Measurements from ENCODE around the gene EEF2.
"Not testable (repeated sequence)": the region's sequence is repeated elsewhere in the genome, so short reads cannot be mapped to it uniquely, and the experiment has no call there.

Gene EEF2

DNA sequence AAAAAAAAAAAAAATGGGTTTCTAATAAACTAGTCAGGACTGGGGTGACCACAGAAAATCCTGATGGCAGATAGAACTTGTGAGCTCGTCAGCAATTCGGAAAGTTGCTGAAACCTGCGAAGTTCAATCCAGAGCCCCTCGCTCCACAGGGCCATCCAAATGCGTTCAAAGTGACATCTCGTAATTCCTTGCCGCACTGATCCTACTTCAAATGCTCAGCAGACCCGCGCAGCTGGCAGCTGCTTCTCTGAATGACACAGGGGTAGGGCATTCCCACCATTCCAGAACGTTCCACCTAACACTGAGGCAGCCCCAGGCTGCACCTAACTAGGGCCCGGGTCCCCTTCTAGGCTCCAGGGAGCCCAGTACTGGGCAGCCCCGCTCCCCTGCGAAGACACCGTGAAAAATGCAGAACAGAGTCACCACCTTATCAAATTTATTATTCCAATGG lies 9.6 kb downstream of the EEF2 start:
- no peak for DNase-seq

DNA sequence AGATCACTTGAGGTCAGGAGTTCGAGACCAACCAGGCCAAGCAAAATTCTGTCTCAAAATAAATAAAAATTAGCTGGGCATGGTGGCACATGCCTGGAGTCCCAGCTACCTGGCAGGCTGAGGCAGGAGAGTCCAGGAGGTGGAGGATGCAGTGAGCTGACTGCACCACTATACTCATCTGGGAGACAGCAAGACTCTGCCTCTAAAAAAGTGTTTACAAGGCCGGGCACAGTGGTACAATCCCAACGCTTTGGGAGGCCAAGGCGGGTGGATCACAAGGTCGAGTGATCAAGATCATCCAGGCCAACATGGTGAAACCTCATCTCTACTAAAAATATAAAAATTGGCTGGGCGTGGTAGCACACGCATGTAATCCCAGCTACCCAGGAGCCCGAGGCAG lies 10.1 kb downstream of the EEF2 start:
- DNase-seq: no peak
- intact Hi-C loops (cut with DNase I): no loop called here

More for the DNA sequence above, 9.6 kb downstream of the EEF2 start:
- intact Hi-C loops (cut with DNase I): no loop called here

GRCh38 chr19:3970808-3971598 lies 14.3 kb downstream of the EEF2 start, which contains the start of gene DAPK3:
Gene DAPK3 (minus strand): TSS chr19:3971099. CDS start chr19:3969735, 1,364 bp downstream.
- intact Hi-C loops (cut with DNase I): loop anchor here (2.0 kb wide), 1 partner anchor 14 kb away; the partner anchor contains the start of gene EEF2
- DNase-seq: peak; percentile 97 to 100 (median 98)

GRCh38 chr19:3970313-3970807 lies 14.9 kb downstream of the EEF2 start:
- DNase-seq: no peak
- intact Hi-C loops (cut with DNase I): loop anchor here (2.0 kb wide), 1 partner anchor 14 kb away; the partner anchor contains the start of gene EEF2

DNA sequence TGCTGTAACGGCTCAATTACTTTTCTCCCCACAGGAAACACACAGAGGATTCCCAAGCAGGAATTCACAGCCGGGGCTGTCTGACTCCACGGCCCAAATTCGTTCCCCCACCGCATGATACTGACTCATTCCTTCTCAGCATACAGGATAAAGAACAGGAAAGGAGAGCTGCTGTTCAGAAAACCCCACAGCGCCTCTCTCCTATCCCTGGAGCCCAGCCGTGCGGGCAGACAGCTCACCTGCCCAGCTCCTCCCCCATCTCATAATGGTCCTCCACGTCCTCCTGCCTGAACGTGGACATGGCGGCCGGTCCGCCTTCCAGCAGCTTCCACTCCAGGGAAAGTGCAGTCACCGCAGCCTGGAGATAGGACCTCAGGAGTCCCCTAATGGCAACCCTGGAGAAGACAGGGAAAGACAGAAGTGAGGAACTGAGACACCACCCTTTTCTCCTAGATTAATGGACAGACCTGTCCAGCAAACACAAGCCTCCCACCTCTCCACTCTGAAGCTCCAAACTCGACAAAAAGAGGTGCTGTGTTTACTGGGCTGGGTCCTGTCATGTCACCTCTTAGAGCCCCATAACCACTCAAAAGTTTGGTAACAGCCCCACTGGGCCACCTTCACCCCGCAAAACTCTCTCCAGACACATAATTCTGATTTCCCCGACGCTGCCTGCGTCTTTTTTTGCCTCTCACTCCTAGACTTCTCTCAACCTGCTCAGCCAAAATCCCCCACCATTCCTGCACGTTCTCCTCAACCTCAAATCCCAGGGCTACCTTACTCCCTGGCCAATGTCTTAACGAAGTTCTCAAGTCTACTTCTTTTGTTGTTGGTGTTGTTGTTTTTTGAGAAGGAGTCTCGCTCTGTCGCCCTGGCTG lies 15.6 kb downstream of the EEF2 start:
- intact Hi-C loops (cut with DNase I): loop anchor here (2.0 kb wide), 1 partner anchor 15 kb away; the partner anchor contains the start of gene EEF2
- peak in 2 of 10 donors; percentile 34 to 82 for DNase-seq

- peak in 2 of 10 donors; percentile 44 to 85 for DNase-seq
- intact Hi-C loops (cut with DNase I): no loop called here
These were observed 16.5 kb downstream of the EEF2 start for GRCh38 chr19:3968556-3969434.

DNA sequence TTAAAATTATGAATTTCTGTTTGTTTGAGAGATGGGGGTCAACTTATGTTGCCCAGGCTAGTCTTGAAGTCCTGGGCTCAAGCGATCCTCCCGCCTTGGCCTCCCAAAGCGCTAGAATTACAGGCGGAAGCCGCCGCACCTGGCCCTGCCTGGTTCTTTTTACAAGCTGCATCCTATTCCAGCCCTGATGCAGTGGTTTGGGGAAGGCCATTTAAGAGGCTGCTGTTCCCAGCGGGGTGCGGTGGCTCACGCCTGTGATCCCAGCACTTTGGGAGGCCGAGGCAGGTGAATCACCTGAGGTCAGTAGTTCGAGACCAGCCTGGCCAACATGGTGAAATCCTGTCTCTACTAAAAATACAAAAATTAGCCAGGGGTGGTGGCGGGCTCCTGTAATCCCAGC lies 17.3 kb downstream of the EEF2 start:
- DNase-seq; intact Hi-C loops (cut with DNase I): not testable (repeated sequence)

DNA sequence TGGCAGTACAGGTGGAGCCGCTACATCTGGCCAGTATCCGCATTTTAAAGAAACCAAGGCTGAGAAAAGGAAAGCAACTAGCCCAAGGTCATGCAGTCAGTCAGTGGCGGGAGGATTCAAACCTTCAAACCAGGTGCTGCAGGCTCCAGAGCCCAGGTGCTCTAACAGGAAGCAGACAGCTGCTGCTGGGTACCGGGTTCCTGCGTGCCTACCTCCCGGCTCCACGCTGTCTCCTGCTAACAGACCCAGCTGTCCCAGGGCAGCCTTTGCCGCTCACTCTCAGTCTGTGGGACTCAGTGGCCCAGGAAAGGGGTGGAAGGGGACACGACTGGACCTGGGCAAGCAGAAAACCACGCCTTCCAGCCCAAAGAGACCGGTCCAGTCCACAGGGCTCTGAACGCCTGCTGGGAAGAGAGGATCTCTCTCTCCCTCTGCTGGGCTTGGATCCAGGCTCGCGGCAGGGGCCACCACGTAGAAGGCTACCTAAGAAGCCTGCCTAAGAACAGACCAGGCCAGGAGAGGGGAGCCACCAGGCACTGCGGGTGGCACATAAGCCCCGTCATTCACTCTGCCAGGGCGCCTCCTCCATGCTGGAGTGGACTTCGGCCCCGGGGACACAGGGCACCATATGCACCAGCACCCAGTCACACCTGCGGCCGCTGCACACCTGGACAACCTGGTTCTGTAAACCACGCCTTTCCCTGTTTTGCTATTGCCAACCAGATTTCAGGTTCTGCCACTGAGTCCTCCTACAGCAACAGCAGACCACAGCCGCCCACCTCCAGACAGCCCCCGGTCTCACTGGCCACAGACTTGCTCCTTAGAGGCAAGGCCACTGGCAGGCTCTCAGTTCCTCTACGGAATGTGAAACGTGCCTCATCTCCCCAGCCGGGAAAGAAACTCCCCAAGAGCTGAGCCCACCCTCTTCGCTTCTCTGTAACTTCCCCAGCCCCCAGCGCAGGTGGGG lies 18.9 kb downstream of the EEF2 start:
- intact Hi-C loops (cut with DNase I): no loop called here
- DNase-seq: no peak

DNA sequence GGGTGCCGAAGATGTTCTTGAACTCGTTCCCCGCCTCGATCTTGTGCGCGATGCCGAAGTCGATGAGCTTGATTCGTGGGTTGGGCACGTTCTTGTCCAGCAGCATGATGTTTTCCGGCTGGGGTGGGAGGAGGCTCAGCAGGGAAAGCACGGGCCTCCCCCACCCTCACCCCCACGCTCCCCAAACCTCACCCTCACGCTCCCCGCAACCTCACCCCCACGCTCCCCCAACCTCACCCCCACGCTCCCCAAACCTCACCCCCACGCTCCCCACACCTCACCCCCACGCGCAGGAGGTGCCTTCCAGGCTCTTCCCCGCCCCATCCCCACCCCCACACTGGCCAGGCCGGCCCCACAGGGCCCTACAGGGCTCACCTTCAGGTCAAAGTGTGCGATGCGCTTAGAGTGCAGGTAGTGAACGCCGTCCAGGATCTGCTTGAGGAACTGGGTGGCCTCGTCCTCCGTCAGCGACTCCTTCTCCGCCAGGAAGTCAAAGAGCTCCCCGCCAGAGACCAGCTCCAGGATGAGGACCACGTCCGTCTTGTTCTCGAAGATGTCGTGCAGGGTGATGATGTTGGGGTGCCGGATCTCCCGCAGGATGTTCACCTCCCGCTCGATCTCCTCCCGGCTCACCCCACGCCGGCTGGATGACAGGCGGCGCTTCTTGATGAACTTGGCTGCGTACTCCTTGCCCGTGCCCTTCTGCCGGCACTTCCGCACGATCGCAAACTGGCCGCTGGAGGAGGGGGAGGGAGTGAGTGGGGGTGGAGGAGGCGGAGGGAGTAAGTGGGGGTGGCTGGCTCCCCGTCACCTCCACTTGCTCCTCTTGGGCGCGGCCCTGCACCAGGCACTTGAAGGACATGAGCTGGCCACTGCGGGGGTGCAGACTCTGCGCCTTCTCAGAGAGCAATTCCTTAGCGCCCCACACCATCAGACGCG lies 20.7 kb downstream of the EEF2 start:
- intact Hi-C loops (cut with DNase I): no loop called here
- DNase-seq: no peak

DNA sequence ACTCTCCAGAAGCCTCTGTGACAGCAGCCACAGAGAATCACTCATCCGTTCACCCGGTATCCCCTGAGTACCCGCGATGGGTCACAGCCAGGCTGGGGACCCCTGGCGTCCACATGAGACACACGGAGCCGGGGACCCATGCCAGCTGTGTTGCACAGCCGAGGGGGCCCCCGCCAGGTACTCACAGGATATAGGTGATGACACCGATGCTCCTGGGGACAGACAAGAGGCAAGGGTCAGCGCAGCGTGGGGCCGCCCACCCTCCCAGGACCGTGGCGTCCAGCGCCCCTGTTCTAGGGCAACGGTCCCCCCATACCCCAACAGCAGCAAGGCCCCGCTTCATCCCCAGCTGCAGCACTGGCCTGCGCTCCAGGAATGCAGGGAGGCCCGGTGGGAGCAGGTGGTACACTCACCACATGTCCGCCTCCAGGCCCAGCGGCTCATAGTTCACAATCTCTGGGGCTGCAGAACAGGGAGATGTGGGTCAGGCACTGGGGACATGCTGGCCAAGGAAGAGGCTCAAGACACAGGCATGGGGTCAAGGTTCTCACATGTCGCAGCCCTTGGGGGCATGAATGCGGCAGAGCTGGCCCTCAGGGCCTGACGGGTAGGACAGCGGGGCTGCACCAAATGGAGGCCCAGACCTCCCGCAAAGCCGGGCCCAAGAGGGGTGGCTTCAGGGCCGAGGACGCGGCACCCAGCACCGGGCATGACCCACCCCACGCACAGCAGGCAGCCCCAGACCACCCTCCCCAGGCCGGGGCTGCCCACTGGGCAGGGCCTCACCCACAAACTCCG lies 21.6 kb downstream of the EEF2 start:
- no peak for DNase-seq
- intact Hi-C loops (cut with DNase I): no loop called here

DNA sequence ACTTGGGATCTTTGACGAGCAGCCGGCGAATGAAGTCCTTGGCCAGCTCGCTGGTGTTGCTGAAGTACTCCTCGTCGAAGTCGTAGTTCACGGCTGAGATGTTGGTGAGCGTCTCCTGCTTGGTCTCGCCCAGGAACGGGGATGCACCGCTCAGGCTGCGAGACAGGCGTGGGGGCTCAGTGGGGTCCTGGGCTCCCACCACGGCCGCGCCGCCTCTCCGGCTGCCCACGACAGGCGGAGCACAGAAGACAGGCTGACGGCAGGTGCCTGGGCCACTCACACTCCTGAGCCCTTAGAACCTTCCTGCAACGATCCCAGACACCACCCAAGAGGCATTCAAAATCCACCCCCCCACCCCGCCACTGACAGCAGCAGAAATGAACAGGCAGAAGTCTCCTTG lies 24.3 kb downstream of the EEF2 start:
- intact Hi-C loops (cut with DNase I): no loop called here
- DNase-seq: no peak

- no peak for DNase-seq
- intact Hi-C loops (cut with DNase I): no loop called here
These were observed 25.5 kb downstream of the EEF2 start for GRCh38 chr19:3959766-3960131.

DNA sequence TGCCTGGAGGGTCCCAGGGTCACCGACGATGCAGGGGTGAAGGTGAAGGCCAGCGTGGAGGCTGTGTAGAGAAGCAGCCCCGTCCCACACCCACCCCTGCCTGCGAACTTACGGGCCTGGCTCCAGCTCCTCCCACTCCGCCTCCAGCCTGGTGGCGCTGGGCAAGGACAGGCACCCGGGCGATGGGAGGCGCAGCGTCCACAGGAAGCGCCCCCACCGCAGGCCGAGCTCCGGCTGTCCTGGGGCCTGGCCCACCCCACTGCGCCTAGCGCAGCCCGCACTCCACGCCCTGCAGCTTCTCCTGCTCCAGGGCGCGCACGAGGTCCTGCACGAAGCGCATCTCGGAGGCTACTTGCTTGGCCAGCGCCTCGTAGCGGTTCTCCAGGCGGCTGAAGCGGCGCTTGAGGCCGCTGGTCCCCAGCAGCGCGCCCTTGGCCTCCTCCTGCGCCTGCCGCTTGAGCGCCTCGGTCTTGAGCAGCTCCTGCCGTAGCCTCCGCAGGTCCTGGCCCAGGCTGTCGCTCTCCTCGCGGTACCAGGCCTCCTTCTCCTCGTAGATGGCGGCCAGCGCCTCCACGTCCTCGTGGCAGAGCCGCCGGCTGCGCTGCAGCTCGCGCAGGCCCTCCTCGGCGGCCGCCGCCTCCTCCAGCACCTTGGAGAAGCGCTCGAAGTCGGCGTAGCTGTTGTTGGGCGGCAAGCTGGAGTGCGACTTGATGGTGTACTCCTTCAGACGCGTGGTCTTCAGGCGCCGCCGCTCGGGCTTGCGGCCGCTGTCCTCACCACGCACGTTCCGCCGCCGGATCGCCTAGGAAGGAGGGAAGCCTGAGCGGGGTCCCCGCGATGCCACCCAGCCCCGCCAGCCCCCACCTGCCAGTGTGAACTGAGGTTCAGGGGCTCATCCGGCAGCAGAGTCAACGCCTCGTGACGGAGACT lies 26.2 kb downstream of the EEF2 start:
- DNase-seq: no peak
- intact Hi-C loops (cut with DNase I): no loop called here

DNA sequence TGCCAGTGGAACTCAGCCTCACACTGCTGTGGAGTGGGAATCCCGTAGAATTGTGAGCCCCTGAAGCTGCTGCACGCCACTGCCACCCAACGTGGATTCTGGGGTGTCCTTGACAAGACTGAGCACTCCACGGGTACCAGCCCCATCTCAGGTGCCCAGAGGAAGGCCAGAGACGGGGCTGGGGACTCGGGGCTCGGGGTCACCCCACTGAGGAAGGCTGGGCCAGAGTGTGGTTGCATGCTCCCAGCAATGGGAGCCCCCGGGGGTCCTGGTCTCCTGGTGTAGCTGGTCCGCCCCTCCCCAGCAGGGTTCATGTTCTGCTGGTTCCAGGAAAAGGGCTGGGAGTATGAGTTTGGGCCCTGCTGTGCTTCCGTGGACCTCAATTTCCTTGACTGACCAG lies 29.6 kb downstream of the EEF2 start:
- intact Hi-C loops (cut with DNase I): no loop called here
- DNase-seq: no peak

- intact Hi-C loops (cut with DNase I); DNase-seq: not testable (repeated sequence)
These were observed 30.0 kb downstream of the EEF2 start for GRCh38 chr19:3955276-3955675.

GRCh38 chr19:3954107-3954506 lies 31.2 kb downstream of the EEF2 start:
- intact Hi-C loops (cut with DNase I): no loop called here

More at GRCh38 chr19:3954107-3954506, 31.2 kb downstream of the EEF2 start:
- no peak for DNase-seq

Measured in posterior cingulate gyrus (tissue), 11 donors.